ENCODE data around the gene ADCY2.
A peak's percentile ranks its signal among the peaks of the same experiment; 100 is the strongest.

- peak in 1 of 3 experiments; percentile 37 for TF ChIP-seq CTCF (optimal IDR thresholded peaks at IDR 0.05 in 1 of 3, IDR thresholded peaks at IDR 0.05 in 1 of 3, conservative IDR thresholded peaks at IDR 0.05 in 1 of 3; ENCODE audit: extremely low read depth in 1 of 3, insufficient read depth in 2 of 3, low read length in 3 of 3)
- TF ChIP-seq EZH2 (IDR thresholded peaks at IDR 0.05; ENCODE audit: low read length): peak; percentile 92
Observed at GRCh38 chr5:7396713-7397454, 946 bp downstream of the ADCY2 start.

Data from keratinocyte (primary cell).